GM20000 (cell line): ENCODE data around the gene GAS1.

Experiments
- DNase-seq: peaks from one replicate; pipeline ENCODE4 v3.0.0; 2012; ENCODE audit warnings: low spot score
- TF ChIP-seq, protein P1 (sequence below): IDR thresholded peaks from 2 replicates; pipeline ENCODE4 v1.5.1; 2012; ENCODE audit warnings: mild to moderate bottlenecking, control low read depth; ENCODE audit errors: extremely low read depth, missing control alignments

Gene GAS1

DNA sequence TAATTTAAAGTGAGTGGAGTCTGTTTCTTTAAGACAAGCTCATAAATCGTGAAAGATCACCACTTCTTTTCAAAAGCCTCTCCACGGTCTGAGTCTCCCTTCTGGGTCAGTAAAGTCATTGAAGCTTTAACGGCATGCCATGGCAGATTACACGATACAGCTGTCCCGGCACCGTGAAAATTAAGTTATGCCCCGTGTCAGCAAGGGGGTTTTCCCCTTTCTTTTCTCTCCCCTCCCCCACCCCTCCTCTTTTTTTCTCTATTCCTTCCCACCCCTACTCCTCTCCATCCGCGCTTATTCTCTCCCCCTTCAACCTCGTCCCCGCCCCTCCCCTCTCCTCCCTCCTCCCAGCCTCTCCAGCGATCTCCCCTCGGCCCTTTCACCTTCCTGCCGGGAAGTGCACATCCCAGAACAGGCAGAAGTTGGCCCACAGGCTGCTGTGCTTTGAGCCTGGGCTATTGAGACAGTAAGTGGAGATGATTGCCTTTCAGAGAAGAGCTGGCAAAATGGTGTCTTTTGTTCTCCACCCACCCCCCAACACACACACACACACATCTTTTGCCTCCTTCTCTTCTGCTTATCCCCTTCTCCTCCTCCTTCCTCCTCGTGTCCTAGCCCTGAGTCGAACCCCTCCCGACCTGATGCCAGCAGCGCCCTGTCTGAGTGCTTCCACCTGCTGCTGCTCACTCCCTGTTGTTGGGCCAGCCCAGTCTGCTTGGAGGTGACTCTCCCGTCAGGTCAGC is 44.1 kb downstream of the GAS1 start:
- TF ChIP-seq, protein P1, sequence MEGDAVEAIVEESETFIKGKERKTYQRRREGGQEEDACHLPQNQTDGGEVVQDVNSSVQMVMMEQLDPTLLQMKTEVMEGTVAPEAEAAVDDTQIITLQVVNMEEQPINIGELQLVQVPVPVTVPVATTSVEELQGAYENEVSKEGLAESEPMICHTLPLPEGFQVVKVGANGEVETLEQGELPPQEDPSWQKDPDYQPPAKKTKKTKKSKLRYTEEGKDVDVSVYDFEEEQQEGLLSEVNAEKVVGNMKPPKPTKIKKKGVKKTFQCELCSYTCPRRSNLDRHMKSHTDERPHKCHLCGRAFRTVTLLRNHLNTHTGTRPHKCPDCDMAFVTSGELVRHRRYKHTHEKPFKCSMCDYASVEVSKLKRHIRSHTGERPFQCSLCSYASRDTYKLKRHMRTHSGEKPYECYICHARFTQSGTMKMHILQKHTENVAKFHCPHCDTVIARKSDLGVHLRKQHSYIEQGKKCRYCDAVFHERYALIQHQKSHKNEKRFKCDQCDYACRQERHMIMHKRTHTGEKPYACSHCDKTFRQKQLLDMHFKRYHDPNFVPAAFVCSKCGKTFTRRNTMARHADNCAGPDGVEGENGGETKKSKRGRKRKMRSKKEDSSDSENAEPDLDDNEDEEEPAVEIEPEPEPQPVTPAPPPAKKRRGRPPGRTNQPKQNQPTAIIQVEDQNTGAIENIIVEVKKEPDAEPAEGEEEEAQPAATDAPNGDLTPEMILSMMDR: no peak
- no peak for DNase-seq

DNA sequence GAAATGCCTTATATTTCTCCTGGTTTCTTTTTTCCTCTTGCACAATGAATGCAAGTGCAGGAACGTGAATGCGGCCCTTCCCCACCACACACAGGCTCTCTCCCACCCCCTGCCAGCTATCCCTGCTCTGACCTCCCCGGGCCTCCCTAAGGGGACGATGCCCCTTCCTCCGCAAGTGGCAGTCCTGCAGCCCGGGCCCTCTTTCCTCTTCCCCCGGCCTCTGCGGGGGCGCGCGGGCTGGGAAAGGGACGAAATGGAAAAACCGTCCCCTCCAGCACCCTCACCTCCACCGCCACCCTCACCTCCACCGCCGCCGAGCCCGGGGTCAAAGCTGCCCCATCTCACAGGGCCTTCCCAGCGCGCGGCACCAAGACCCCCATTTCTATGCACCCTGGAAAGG is 44.7 kb downstream of the GAS1 start:
- DNase-seq: no peak
- TF ChIP-seq, protein P1: no peak

DNA sequence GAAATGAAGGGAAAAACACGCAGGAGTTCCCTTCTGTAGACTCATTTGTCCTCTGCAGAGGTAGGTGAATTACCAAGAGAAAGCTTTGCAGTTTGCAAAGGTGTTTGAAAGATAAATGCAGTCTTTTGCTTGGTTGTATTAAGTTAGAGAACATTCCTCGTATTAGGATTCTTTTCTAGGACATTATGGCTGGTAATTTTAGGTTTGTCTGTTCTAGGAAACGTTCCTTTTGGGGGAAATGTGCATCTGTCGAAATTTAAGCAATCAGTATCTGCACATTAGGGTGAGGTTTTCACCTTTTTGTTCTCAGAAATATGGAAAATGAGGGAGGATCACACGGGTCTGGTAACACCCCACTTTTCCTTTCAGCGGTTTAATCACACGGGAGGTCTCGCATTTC is 45.1 kb downstream of the GAS1 start:
- TF ChIP-seq, protein P1: no peak
- no peak for DNase-seq

DNA sequence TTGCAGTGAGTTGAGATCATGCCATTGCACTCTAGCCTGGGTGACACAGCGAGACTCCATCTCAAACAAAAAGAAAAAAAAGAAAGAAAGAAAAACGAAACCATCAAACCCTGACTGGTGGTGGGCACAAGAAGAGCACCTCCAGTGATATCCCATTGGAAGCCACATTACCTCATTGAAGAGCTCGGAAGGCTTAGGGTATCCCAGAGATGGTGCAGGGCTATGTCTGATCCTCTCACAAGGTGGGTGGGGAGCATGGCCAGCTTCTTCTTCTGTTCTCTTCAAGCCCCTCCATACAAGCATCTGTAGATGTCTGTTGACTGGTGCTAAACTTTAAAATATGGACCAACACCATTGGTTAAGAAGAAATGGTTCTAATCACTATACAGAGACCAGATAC is 45.8 kb downstream of the GAS1 start:
- DNase-seq: no peak
- TF ChIP-seq, protein P1: no peak
